Cardiac fibroblast (primary cell): ENCODE results near the gene TSPAN9.

Experiments used
- DNase-seq, 2 donors: peaks; one replicate each; pipeline versions ENCODE4 v3.0.0 to v3.0.0-alpha.2; 2010; ENCODE audit warnings: low read depth in 2 of 2
- H3K4me3 ChIP-seq, 2 donors: replicated peaks in 1 of 2; 1 replicate in 1 of 2; 2 replicates in 1 of 2; pipeline ENCODE4 v1.5.1; 2011; ENCODE audit warnings: low read depth in 2 of 2, low read length in 2 of 2, mild to moderate bottlenecking in 2 of 2, moderate library complexity in 1 of 2
- TF ChIP-seq, protein P1 (sequence below): IDR thresholded peaks from one replicate; pipeline ENCODE4 v1.5.1; 2011; ENCODE audit warnings: low read depth, mild to moderate bottlenecking, low read length, inconsistent platforms

TSPAN9 gene

DNA sequence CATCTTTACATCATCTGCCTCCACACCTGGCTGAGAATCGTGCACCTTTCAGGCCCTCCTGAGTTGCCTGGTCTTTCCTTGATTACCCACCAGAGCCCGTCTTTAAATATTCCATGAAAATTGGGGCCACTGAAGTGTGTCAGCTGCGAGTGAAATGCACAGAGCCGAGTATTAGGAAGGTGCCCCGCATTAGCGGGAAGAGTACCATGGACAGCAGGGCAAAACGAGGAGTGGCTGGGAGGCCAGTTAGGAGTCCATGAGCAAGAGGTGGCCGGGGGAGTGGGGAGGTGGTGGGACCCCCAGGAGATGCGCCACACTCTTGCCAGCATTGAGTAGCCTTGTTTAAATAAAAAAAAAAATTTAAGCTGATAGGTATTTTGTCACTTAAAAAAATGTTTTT, 99.6 kb downstream of the TSPAN9 start:
- H3K4me3 ChIP-seq: no peak overlapping the region
- TF ChIP-seq, protein P1, sequence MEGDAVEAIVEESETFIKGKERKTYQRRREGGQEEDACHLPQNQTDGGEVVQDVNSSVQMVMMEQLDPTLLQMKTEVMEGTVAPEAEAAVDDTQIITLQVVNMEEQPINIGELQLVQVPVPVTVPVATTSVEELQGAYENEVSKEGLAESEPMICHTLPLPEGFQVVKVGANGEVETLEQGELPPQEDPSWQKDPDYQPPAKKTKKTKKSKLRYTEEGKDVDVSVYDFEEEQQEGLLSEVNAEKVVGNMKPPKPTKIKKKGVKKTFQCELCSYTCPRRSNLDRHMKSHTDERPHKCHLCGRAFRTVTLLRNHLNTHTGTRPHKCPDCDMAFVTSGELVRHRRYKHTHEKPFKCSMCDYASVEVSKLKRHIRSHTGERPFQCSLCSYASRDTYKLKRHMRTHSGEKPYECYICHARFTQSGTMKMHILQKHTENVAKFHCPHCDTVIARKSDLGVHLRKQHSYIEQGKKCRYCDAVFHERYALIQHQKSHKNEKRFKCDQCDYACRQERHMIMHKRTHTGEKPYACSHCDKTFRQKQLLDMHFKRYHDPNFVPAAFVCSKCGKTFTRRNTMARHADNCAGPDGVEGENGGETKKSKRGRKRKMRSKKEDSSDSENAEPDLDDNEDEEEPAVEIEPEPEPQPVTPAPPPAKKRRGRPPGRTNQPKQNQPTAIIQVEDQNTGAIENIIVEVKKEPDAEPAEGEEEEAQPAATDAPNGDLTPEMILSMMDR: no peak

DNA sequence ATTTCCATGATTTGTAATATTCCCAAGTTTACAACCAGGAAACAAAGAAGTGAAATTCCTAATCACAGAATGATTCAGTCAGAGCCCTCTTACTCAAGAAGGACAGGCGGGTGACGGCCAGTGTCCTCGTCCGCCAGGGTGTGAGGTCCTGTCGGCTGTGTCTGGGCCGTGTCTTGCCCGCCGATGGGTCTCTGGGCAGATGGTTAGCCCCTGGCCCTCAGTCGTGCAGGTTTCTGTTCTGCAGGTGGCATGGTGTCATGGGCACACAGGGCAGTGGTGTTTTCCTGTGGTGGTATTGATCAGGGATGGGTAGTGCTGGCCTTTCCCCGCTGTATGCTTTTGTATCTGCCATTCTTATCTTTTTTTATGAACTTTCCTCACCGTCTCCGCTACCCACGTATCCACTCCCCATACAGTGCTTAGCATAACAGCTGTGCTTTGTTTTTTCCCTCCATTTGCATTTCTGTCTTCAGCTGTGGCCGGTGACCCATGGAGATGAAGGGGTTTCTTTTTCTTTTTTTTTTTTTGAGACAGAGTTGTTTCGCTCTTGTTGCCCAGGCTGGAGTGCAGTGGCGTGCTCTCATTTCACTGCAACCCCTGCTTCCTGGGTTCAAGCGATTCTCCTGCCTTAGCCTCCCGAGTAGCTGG, 100.7 kb downstream of the TSPAN9 start:
- TF ChIP-seq, protein P1: no peak
- no peak overlapping the region for H3K4me3 ChIP-seq
- no peak for DNase-seq

More for the DNA sequence above, 99.6 kb downstream of the TSPAN9 start:
- DNase-seq: no peak

DNA sequence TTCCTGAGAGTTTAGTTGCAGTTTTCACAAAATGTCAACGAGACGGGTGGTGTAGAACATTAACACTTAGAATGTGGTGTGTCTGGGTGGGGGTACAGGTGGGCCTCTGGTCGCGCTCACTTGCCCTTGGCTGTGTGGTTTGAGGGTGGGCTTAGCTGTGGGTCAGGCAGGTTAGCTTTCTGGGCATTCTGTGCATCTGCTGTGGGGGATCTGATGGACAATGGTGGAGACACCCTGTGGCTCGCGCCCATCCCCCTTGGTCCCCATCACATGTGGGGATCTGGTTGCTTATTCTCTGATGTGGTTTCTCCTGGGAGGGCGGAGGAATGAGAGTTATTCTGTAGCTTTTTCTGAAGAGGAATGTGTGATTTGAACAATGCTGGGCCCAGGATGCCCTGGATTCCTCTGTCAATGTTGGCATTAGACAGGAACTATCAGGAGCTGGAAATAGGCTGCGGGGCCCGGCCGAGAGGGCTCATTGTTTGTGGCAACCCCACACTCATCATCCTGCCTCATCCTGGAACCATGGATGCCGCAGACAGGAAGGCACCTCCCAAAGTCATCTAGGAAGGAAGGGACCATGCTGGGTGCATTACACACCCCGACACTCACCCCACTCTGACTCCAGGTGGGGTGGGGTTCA, 101.6 kb downstream of the TSPAN9 start:
- TF ChIP-seq, protein P1: no peak
- DNase-seq: no peak
- H3K4me3 ChIP-seq: no peak overlapping the region

DNA sequence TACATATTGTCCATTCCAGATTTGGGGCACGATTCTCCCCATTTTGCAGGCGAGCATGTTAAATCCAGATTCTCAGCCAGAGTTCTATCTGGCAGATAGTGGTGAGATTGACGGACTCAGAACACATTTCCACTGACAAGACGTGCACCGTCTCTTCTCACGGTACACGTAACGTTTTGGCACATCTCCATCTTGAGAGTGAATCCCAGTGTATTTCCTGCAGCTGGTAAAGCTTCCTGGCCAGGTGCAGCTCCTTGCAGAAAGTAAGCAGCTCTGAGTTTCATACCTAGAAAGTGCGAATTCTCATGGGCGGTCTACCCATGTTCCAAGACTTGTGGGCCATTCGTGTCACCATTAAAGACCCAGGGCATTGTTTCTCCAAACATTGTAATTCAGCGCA, 102.6 kb downstream of the TSPAN9 start:
- H3K4me3 ChIP-seq: no peak overlapping the region
- TF ChIP-seq, protein P1: no peak
- no peak for DNase-seq

DNA sequence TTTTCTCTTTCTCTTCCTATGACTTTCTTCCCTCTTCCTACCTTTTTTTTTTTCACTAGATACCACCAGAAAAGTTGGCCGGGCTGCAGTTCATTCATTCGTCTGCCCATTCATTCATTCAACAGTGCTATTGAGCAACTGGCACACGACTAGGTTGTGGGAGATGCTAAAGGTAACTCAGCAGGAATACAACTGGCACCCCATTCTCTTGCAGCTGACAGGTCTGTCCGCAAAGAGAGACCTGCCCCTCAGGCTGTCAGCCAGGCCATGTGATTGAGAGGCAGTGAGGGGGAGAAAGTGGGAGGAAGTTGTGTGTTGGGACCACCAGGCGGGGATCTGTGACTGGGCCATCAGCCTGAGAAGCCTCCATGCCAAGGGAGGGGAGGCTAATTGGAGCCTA, 105.2 kb downstream of the TSPAN9 start:
- TF ChIP-seq, protein P1: no peak
- H3K4me3 ChIP-seq: no peak overlapping the region

DNA sequence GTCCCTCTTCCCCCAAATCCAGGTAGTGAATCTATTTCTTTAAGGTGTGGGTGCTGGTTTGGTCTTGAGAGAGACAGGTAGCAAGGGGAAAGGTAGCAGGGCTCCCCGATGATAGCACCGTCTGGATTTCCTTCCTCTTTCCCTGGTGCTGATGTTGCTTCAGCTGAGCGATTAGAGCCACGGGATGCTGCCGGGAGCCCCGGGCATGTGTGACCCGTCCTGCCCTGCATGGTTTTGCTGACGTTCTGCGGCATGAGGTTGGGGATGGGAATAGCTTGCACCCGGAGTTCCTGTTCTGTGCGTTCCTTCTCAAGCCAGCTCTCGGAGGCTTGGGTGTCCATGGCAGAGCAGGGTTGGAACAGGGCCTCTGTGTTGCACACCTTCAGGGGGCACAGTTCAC, 107.3 kb downstream of the TSPAN9 start:
- no peak overlapping the region for H3K4me3 ChIP-seq
- TF ChIP-seq, protein P1: no peak
- no peak for DNase-seq

More for the DNA sequence above, 105.2 kb downstream of the TSPAN9 start:
- no peak for DNase-seq
